NCI-H2107 treated with DMSO at 0.1 percent for 48 hours (cell line): Measurements from ENCODE around the gene PIGN.

Experiments used
- DNase-seq: peaks from one replicate; lab custom pipeline; 2025; ENCODE audit not compliant: unreplicated experiment; lab: John Stamatoyannopoulos, UW

The PIGN gene

GRCh38 chr18:62017618-62018017 lies 169.2 kb downstream of the PIGN start:
- no peak for DNase-seq

DNA sequence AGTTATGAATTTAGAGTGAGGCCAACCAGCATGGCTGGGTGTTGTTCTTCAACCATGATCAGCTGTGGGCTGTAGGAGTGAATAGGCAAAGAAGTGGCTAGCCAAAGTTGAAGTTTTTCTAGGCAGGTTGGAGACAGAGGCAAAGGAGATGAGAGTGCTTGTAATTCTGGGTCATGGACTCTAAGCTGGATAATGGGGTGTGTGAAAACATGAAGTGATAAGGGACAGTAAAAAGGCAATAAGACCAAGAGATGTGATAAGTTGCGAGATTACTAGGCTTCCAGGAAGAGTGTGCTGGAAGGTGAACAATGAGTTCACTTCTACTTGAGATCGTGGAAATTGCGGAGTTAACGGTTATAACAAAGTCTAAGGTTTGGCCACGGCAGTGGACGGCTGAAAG lies 175.4 kb downstream of the PIGN start:
- no peak for DNase-seq

DNA sequence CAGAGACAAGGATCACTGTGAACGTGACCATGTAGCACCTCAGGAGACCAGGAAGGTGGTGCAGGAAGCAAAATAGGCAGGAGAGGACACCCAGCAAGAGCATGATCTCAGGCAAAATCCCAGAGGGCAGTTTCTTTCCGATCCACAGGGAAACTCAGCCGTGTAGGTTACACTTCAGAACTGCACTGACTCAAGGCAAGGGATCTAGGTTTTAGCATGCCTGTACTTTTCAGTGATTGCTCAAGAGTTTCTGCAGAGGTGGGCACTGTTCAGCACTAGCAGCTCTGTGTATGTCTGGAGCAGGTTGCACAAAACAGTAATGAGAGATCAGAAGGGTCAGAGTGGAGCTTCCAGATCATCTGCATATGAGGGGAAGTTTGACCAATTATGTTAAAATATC lies 177.3 kb downstream of the PIGN start:
- no peak for DNase-seq

GRCh38 chr18:62001396-62001795 lies 185.5 kb downstream of the PIGN start:
- DNase-seq, result no peak

DNA sequence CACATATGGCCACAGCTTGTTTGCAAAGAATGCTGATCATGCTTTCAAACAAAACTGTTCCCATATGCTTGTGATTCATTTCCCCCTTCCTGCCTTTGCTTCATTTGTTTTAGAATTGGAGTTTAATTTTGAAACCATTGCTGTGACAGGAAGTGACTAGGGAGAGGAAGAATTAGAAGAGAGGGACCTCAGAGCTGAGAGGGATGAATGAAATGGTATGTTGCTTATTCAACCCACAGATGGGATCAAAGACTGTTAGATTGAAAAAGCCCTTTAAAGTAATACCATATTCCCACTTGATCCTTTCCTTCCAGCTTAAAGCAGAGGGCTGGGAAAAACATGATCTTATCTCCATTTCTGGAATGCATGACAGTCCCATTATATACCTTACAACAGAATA lies 187.9 kb downstream of the PIGN start:
- no peak for DNase-seq

GRCh38 chr18:61998335-61998734 lies 188.5 kb downstream of the PIGN start:
- no peak for DNase-seq

DNA sequence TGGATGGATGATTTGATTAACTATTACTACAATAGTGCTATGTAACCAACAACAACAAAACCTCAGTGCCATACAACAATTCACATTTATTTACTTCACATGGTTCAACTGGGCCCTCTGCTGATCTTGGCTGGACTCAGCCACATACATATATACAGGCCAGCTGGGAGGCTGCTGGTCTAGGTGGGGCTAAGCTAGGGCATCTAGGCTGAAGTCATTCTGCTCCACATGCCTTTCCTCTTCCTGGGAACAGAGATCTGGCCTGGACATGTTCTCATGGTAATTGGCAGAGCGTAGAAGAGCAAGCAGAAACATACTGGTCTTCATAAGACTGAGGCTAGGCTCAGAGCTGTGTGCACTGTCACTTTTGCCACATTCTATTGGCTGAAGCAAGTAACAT lies 191.2 kb downstream of the PIGN start:
- no peak for DNase-seq

DNA sequence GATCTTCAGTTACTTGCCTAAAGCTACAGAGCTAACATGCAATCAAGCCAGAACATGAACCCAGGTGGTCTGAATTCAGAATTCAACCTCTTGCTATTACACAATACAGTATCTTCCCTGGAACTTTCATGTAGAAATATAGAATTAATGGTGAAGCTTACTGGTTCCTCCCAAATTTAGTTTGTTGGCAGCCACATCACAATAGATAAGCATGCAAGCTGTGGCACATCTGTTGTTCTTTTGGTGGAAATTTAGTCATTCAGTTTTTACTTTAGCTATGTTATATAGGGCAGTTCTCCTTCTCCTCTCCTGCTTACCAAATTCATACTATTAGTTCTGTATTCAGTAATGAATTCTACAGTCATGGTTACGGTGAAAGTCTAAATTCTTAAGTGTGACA lies 193.0 kb downstream of the PIGN start:
- DNase-seq, result no peak

DNA sequence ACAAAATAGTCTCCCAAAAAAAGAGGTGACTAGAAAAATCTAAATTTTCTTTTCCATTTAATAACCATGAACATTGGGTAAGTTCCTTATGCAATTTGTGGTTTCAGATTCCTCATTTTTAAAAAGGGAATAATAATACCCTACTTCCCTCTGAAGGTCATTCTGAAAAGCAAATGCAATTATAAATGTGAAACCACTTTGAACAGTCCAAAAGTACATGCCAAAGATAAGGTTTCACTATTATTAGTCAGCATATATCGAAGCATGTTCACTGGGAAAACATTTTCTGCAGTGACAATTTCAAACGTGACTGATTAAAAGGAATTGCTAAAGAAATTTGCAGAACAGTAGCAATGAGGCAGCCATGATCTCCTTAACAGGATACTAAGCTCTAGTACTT lies 193.9 kb downstream of the PIGN start:
- no peak for DNase-seq

- no peak for DNase-seq
Observed at GRCh38 chr18:61992285-61992684, 194.6 kb downstream of the PIGN start.

DNA sequence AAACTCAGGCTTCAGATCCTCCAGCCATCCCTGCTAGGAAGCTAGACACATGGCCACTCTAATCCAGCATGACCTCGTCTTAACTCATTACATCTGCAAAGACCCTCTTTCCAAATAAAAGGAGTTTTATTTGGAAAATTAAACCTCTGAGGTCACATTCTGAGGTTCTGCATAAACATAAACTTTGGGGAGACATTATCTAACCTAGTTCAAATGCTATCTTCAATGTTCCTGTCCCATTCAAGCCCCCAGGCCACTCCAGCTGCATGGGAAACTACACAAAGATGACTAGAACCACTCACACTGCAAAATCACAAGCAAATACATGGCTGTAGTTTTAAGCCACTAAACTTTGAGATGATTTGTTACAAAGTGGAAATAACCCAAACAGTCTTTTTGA lies 195.0 kb downstream of the PIGN start:
- DNase-seq, result no peak

DNA sequence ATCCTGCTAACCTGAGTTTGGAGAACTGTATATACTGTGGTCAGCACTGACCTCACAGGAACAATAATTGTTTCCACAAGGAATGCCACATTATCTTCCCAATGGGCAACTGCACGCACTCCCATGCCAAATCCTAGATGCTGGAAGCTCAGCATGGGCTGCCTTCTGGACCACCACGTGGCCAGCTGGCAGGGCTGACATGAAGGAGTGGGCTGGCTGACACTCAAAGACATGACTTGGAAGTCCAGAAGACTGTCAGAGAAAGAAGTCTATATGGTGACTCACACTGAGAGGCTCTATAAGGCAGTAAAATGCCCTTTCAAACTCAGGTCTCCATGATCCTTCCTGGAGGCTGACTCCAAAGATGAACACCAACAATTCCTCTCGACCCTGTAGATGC lies 195.7 kb downstream of the PIGN start:
- no peak for DNase-seq
